T-helper 1 cell (primary cell): ENCODE data around the gene DNASE1L2.
"Not testable (repeated sequence)": the region's sequence is repeated elsewhere in the genome, so short reads cannot be mapped to it uniquely, and the experiment has no call there.

ENCODE experiments used
- DNase-seq, 5 donors: peaks; one replicate each; pipeline ENCODE4 v3.0.0-alpha.2; 2012 to 2020

DNASE1L2 gene

DNA sequence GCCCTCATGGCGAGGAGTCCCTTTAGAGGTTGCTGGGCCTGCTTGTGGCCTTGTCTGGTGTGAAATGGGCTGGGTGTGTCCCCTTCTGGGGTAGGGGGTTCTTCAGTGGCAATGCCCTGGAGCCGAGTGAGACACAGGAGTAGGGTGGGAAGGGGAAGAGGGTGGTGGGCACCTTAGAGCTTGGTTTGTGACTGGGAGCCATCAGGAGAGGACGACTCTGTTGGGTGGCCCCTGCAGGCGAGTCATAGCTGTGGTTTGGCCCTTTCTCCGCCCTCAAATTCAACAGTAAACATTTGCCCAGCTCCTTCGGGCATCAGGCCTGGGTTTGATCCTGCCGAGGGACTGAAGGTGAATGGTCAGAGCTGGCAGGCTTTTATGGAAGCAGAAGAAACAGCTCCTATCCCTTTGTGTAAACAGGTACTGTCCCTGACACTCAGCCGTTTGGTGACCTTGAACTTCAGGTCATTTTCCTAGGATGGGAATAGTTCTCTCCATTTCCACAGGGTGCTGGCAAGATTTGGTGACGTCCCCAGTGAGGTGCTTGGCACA lies 9.9 kb upstream of the DNASE1L2 start:
- no peak for DNase-seq

DNA sequence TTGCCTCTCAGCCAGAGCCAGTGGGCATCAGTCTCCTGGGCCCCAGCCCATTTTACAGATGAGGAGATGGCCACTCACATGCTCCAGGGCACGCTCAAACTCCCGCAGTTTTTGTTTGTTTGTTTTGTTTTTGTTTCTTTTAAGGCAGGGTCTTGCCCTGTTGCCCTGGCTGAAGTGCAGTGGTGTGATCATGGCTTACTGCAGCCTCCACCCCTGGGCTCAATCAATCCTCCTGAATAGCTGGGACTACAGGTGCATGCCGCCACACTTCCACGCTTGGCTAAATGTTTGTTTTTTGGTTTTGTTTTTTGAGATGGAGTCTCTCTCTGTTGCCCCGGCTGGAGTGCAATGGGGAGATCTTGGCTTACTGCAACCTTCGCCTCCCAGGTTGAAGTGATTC lies 9.3 kb upstream of the DNASE1L2 start:
- no peak for DNase-seq

DNA sequence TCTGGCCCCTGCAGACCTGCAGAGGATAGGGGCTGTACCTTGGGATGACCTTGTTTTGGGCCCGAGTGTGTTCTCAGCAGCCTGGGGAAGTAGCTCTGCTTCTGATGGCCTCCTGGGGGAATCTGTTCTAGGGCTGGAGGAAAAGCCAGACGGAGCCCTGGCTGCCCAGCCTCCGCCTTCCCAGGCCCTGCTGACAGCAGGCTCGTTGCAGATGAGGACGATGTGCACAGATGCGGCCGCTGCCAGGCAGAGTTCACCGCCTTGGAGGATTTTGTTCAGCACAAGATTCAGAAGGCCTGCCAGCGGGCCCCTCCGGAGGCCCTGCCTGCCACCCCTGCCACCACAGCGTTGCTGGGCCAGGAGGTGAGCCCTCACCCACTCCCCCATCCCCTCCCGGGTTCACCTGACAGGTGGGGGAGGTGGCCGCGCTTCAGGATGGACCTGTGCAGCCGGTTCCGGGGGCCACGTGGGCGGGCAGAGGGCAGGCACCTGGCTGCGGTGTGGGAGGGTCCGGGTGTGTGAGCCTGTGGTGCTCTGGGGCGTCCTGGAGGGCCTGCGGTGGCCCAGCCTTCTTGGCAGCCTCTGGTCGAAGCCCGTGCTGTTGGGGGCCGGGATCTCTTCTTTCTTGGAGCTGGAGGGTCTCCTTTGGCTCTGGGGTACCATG lies 8.0 kb upstream of the DNASE1L2 start:
- DNase-seq = no peak

DNA sequence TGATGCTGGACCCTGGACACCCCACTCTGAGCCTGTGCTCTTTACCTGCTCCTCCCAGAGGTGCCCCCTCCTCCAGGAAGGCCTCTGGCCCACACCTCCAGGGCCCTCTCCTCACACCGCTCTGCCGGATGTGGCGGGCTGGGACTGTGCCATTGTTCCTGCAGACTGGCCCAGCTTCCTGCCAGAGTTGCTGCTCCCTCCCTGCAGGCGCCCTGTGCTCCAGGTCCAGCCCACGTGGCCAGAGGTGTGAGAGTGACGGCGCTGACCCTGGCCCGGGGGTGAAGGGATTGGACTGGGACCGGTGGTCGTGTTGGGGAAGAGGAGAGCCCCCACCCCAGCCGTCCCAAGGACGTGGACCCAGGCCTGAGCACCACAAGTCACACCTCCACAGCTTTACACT lies 7.2 kb upstream of the DNASE1L2 start:
- DNase-seq = no peak

DNA sequence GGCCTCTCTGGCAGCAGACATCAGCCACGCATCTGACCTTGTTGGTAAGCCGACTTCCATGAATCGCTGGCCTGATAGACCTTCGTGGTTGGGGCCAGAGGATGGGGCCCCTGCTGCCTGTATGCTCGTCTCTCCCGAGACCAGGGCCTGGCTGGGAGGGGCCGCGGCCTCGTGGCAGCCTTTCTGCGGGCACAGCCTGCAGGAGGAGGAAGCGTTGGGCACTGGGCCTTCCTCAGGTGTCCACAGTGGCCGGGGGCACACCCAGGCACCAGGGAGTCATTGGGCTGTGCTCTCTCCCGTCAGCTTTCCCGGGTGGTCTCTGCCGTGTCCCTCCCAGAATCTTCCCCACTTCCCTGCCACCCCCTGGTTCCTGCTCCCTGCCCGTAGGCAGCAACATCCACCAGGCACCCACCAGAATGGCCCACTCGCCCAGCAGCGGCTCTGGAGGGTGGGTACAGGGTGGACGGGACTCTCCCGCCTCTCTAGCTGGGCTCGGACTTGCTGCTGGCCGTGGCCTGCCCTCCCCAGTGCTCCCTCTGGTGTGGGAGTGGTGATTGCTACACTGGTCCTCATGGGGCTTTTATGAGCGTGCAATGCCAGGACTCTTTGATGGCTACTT lies 6.5 kb upstream of the DNASE1L2 start:
- DNase-seq = no peak

DNA sequence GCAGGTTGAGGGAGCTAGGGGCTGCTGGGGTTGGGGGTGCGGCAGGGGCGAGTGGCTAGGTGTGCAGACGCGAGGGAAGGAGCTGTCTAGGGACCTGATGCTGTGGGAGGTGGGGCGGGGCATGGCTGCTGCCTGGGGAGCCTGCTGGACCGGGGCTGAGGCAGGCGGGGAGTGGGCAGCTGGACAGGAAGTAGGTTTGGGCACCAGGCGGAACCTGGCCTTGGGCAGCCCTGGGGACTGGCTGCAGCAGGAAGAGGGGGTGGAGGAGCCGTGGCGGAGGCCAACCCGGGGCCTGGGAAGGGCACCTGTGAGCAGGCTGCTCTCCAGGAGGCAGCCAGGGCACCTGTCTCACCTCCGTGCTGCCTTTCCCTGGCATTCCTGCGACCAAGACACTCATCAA lies 5.9 kb upstream of the DNASE1L2 start:
- no peak for DNase-seq

DNA sequence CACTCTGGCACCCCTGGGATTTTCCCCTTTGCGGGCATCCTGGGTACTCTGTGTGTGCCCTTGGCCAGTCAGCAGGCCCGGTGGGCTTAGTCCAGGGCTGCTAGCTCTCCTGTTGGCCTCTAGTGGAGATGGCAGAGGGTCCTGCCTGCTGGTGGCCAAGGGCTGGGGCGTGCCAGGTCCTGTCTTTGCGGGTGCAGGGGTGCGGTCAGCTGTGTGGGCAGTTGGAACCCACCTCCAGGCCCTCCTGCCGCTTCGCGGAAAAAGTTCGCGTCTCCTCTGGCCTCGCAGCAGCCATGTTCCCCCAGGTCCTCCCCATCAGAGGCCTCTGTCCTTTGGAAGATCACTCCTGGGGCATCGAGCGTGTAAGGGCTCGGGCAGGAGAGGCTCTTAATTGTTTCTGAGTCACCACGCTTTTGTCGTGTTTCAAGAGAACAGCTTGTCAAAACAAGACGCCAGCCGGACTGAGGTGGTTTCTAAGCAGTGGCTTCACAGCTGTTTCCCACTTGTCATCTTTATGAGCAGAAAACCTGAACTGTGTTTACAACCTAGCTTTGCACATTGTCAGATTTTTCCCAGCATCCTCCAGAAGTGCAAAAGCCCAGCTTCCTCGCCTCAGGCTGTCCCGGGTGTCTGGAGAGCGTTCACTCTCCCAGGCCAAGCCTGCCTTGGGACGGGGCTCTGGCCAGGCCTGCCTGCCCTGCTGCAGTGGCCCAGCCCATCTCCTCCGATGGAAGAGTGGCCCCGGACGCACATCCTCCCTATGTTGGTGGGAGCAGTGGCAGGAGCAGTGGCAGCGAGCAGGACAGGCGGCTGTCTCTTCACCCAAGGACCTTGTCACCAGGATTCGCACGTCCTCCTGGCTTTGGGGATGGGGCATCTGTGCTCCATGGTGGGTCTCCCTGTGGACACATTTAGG lies 5.0 kb upstream of the DNASE1L2 start:
- DNase-seq = no peak

DNA sequence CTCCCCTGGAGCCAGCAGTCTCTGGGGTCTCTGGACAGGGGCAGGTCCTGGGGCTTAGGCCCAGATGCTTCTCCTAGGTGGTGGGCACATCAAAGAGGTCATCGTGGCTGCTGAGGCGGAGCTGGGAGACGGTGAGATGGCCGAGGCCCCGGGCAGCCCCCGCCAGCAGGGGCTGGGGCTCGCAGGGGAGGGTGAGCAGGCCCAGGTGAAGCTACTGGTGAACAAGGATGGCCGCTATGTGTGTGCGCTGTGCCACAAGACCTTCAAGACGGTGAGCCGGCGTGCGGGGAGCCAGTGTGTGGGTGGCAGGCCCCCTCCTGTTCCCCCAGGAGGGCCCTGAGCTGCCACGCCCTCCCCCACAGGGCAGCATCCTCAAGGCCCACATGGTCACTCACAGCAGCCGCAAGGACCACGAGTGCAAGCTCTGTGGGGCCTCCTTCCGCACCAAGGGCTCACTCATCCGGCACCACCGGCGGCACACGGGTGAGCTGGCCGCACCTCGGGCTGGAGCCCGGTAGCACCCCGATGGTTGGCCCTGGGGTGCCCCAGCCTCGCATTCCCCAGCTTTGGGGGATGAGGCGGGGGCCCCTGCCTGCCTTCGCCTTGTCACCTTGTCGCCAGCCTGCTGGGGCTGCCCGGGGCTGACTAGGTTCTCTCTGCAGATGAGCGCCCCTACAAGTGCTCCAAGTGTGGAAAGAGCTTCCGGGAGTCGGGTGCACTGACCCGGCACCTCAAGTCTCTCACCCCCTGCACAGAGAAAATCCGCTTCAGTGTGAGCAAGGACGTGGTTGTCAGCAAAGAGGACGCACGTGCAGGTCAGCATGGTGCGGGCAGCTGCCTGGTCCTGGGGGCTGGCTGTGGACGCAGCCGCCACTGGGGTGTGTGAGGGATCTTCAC lies 3.9 kb upstream of the DNASE1L2 start:
- no peak for DNase-seq

DNA sequence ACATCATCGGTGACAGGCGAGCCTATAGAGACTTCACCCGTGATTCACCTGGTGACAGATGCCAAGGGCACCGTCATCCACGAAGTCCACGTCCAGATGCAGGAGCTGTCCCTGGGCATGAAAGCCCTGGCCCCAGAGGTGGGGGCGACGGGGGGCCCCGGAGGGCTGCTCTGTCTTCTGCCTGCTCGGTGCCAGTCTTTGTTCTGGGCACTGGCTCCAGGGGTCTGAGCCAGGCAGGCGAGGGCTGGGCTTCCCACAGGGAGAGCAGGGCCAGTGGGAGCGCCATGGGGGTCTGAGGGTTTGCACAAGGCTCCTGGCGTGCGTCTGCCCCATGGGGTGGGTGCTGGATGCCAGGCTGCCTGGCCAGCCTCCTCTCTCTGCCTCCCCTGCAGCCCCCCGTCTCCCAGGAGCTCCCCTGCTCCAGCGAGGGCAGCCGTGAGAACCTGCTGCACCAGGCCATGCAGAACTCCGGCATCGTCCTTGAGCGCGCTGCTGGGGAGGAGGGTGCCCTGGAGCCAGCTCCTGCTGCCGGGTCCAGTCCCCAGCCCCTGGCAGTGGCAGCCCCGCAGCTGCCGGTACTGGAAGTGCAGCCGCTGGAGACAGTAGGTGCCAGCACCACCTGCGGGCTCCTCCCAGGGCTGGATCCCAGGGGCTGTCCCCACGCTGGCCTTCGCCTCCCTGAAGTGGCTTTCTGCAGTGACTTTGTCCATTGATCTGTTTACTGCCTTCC lies 3.0 kb upstream of the DNASE1L2 start:
- DNase-seq = no peak

DNA sequence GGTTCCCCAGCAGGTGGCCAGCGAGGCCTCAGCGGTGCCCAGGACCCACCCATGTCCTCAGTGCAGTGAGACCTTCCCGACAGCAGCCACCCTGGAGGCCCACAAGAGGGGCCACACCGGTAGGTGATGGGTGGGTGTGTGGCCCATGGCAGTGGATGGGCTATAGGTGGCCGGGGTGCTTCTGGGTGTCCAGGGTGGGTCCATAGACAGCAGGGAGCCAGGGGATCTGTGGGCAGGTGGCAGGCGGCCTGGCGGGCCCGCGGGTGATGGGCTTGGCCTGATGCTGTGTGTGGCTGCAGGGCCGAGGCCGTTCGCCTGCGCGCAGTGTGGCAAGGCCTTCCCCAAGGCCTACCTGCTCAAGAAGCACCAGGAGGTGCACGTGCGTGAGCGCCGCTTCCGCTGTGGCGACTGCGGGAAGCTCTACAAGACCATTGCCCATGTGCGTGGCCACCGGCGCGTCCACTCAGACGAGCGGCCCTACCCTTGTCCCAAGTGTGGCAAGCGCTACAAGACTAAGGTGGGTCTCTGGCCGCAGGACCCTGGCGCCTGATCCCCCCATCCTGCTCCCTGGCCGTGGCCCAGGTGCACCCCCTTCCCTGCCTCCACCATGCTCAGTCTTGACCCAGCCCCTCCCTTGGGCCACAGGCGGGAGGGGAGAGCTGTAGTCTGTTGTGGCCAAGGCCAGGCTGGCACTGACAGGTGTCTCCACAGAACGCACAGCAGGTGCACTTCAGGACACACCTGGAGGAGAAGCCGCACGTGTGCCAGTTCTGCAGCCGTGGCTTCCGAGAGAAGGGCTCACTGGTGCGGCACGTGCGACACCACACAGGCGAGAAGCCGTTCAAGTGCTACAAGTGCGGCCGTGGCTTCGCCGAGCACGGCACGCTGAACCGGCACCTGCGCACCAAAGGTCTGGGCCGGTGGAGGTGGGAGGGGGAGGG lies 2.1 kb upstream of the DNASE1L2 start:
- DNase-seq = no peak

DNA sequence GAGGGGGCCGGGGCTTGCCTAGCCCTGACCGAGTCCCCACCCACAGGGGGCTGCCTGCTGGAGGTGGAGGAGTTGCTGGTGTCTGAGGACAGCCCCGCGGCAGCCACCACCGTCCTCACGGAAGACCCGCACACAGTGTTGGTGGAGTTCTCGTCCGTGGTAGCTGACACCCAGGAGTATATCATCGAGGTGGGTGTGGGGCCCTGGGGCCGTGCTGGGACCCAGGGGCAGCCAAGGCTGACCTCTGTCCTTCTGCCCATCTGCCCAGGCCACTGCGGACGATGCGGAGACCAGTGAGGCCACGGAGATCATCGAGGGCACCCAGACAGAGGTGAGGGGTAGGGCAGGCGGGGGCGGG lies 1.5 kb upstream of the DNASE1L2 start:
- no peak for DNase-seq

DNA sequence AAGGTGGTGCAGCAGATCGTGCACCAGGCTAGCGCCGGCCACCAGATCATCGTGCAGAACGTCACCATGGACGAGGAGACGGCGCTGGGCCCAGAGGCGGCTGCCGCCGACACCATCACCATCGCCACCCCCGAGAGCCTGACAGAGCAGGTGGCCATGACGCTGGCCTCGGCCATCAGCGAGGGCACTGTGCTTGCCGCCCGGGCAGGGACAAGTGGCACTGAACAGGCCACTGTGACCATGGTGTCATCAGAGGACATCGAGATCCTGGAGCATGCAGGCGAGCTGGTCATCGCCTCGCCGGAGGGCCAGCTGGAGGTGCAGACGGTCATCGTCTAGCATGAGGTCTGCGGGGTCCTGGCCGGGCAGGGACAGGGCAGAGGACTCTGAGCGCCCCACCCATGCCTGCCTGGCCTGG lies 1.0 kb upstream of the DNASE1L2 start:
- no peak for DNase-seq

DNA sequence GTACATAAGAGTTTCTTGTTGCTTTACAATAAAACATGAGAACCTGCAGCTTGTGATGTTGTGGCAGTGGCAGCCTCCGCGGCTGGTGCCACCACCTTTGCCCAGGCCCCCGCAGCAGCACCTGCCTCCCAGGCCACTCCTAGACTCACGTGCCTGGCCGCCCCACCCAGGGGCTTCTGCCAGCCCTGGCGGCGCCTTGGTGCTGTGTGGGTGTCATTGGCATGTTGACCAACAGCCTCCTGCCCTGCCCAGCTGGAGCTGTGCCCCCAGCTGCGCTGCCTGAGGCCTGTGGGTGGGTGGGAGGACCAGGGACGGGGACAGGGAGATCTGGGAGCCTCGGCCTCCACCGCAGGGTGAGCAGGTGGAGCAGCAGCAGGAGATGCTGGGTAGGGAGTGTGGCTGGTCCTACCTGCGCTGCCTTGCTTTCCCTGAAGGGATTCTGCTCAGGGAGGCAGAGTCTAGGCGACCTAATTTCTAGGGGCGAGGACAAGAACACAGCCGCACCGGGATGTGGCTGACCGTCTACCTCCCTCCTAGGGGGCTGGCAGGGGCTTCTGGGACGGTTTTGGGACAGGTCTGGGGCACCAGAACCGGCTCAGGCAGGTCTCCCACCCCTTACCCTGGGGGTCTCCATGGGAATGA lies 428 bp upstream of the DNASE1L2 start:
- DNase-seq = no peak

DNA sequence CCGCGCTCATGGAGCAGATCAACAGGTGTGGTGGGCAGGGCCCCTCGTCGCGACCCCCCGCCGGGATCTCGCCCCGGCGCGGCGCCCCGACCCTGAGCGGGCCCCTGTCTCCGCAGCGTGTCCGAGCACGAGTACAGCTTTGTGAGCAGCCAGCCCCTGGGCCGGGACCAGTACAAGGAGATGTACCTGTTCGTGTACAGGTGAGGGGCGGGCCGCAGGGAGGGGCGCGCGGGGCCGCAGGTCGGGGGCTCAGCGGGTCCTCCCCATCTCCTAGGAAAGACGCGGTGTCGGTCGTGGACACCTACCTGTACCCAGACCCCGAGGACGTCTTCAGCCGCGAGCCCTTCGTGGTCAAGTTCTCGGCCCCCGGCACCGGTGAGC lies 848 bp downstream of the DNASE1L2 start:
- DNase-seq = no peak

DNA sequence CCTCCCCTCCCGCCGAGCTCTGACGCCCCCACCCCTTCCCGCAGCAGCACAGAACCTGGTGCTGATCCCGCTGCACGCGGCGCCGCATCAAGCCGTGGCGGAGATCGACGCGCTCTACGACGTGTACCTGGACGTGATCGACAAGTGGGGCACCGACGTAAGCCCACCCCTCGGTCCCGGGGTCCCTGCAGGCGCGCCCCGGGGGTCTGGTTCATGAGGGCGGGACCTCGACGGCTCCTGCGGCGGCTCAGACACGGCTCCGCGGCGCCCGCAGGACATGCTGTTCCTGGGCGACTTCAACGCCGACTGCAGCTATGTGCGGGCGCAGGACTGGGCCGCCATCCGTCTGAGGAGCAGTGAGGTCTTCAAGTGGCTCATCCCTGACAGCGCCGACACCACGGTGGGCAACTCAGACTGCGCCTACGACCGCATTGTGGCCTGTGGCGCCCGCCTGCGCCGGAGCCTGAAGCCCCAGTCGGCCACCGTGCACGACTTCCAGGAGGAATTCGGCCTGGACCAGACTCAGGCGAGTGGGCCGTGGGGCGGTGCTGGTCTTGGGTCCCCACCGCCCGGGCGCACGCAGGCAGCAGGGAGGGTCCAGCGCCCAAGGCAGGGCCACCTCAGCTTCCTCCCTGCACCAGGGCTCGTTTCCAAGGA lies 1.4 kb downstream of the DNASE1L2 start:
- no peak for DNase-seq

DNA sequence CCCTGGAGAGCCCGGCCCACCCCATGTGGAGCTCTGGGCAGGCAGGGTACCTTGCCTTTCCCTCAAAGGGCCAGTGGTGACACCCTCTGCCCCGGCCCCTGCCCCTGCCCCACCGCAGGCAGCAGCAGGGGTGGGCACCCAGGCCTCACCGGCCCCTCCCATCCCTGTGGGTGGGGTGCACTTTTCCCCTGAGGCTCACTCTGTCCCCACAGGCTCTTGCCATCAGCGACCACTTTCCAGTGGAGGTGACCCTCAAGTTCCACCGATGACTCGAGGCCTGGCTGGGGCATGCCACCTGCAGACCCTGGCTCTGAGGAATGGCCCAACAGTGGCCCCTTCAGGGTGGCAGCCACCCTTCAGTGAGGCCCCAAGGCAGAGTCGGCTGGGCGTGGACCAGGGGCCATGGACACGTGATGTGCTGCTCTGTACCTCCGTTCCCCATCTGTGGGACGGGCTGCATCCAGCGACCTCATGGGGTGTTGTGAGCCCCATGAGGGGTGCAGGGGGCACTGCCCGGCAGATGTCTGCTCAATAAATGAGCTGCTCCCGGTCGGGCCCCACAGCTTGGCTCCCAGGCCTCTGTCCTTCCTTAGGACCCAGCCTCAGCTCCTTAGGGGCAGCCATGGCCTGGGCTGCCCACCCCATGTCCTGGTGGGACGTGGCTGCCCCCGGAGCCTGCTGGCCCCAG lies 2.0 kb downstream of the DNASE1L2 start:
- no peak for DNase-seq

DNA sequence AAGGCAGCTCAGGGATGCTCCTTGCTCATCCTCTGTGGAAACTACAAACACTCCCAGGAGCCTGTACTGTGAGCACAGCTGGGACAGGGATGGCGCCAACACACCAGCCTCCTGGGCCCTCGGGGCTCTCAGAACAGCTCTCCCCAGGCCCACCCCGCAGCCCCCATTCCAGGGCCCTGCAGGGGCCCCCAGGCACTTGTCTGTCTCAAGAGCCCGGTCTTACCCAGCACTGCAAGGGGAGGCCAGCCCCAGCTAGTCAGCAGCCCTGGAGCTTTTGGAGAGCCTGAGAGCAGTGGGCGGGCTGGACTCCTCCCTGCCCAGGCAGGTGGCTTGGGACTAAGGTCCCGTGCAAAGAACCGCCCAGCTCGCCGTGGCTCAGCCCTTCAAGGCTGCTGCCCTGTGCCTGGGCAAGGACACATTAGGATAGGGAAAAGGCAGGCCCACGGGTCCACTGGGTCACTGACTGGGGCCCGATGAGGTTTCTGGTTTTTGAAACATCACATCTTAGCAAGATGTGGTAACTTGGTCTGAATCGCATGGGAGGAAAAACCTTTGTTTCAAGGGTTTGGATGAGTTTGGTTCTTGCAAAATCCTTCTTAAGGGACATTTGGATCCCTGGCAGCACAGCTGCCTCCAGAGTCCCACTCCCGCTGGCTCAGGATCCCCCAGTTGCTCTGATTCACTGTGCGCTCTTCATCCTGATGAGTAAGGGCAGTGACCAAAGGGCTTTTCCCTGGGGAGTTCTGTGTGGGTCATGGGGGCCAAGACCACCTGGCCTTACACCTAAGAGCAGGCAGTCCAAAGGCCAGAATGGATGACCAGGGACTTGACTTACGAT lies 2.8 kb downstream of the DNASE1L2 start:
- no peak for DNase-seq

DNA sequence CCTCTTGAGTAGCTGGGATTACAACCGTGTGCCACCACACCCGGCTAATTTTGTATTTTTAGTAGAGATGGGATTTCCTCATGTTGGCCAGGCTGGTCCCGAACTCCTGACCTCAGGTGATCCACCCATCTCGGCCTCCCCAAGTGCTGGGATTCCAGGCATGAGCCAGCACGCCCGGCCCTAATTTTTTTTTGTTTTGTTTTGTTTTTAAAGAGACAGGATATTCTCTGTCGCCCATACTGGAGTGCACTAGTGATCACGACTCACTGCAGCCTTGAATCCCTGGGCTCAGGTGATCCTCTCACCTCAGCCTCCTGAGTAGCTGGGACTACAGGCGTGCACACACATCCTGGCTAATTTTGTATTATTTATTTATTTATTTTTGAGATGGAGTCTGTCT lies 4.1 kb downstream of the DNASE1L2 start:
- not testable (repeated sequence) for DNase-seq
